HCT116 (cell line): Measurements from ENCODE around the gene PLXNC1. TPM values are rescaled to one million over a fixed set of nuclear protein-coding genes. Genes with fewer than 3 reads are reported as not detected.

ENCODE experiments used
- ATAC-seq: fragments of 200-7000 bp; cut with Tn5 transposase; 2 replicates; pipeline ENCODE4 v1.9.1; 2020; ENCODE audit warnings: mild to moderate bottlenecking, moderate library complexity
- BruUV-seq: library from RNA; stranded (reverse); fragments of 400-500 nt; replicated peaks from 2 replicates; lab custom pipeline; 2021; lab: Mats Ljungman, UMichigan
- CTCF ChIA-PET: fragments of 300-600 bp; sonication (Branson Sonifier 250); formaldehyde crosslinking; loops from one replicate; lab custom pipeline; 2021; ENCODE audit warnings: antibody characterized with exemption; lab: Charles Lee
- POLR2A ChIA-PET: fragments of 300-600, 350-600 bp; sonication (Branson Sonifier 250); formaldehyde crosslinking; loops from one replicate; lab custom pipeline; 2021; ENCODE audit warnings: antibody characterized with exemption; lab: Charles Lee
- RAD21 ChIA-PET, 2 experiments: fragments of 300-600 bp; sonication (Branson Sonifier 250); formaldehyde crosslinking; loops; one replicate each; lab custom pipeline; 2023; ENCODE audit warnings: low total read pairs in 2 of 2; ENCODE audit not compliant: uncharacterized antibody in 2 of 2, unreplicated experiment in 2 of 2, low non-redundant PET in 1 of 2; lab: Charles Lee
- DNase-seq: peaks from one replicate; pipeline ENCODE4 v3.0.0-alpha.2; 2010; ENCODE audit warnings: low read depth, low spot score
- H2AFZ ChIP-seq: fragments of 200-600 bp; shearing (Covaris generic), sonication (generic); 2 replicates; pipeline ENCODE4 v1.6.1; 2017; ENCODE audit warnings: low read depth, mixed run types, mixed read lengths, antibody characterized with exemption, low read length; ENCODE audit not compliant: poor library complexity, severe bottlenecking
- H3K27ac ChIP-seq: 2 replicates; pipeline ENCODE4 v1.5.1; 2012; ENCODE audit warnings: low read depth, low read length
- H3K27me3 ChIP-seq: fragments of 200-600 bp; sonication (generic); 2 replicates; pipeline ENCODE4 v1.6.1; 2016; ENCODE audit warnings: mixed run types, low read length, mixed read lengths; ENCODE audit not compliant: insufficient read depth
- H3K36me3 ChIP-seq, 2 experiments: fragments of 200-500 bp in 1 of 2; fragments of 200-600 bp in 1 of 2; sonication (Bioruptor generic) in 1 of 2; sonication (generic) in 1 of 2; 2 replicates each; pipeline versions ENCODE4 v1.5.1 to v1.6.1; 2014 to 2016; ENCODE audit warnings: low read length in 2 of 2, inconsistent platforms in 1 of 2, mixed read lengths in 1 of 2, mixed run types in 1 of 2; ENCODE audit not compliant: insufficient read depth in 2 of 2, control insufficient read depth in 1 of 2
- H3K4me1 ChIP-seq, 2 experiments: fragments of 200-600 bp in 1 of 2; sonication (generic) in 1 of 2; 2 replicates each; pipeline versions ENCODE4 v1.5.1 to v1.6.1; 2012 to 2017; ENCODE audit warnings: low read length in 2 of 2, inconsistent platforms in 1 of 2, mild to moderate bottlenecking in 1 of 2, mixed read lengths in 1 of 2, mixed run types in 1 of 2, moderate library complexity in 1 of 2; ENCODE audit not compliant: insufficient read depth in 2 of 2, control insufficient read depth in 1 of 2
- H3K4me2 ChIP-seq: fragments of 200-600 bp; sonication (generic); 2 replicates; pipeline ENCODE4 v1.6.1; 2017; ENCODE audit warnings: mixed run types, low read length, mixed read lengths
- H3K4me3 ChIP-seq, 2 experiments: fragments of 200-600 bp in 1 of 2; sonication (generic) in 1 of 2; replicated peaks in 1 of 2; 2 replicates each; pipeline ENCODE4 v1.5.1; 2011 to 2016; ENCODE audit warnings: low read length in 2 of 2, control low read depth in 1 of 2, low read depth in 1 of 2, mild to moderate bottlenecking in 1 of 2, mixed read lengths in 1 of 2, mixed run types in 1 of 2
- H3K79me2 ChIP-seq: fragments of 200-600 bp; sonication (generic); 2 replicates; pipeline ENCODE4 v1.6.1; 2017; ENCODE audit warnings: mild to moderate bottlenecking, mixed run types, low read length, moderate library complexity, mixed read lengths; ENCODE audit not compliant: insufficient read depth
- H3K9ac ChIP-seq: fragments of 200-600 bp; sonication (generic); 2 replicates; pipeline ENCODE4 v1.6.1; 2016; ENCODE audit warnings: low read length, mixed read lengths
- H3K9me2 ChIP-seq: fragments of 200-600 bp; sonication (generic), shearing (Covaris generic); 2 replicates; pipeline ENCODE4 v1.6.1; 2017; ENCODE audit warnings: mixed run types, mild to moderate bottlenecking, moderate library complexity; ENCODE audit not compliant: insufficient read depth
- H3K9me3 ChIP-seq, 2 experiments: fragments of 200-500 bp in 1 of 2; fragments of 200-600 bp in 1 of 2; sonication (Bioruptor generic) in 1 of 2; sonication (generic) in 1 of 2; 2 replicates each; pipeline ENCODE4 v1.6.1; 2014 to 2017; ENCODE audit warnings: low read length in 2 of 2, mixed read lengths in 2 of 2, inconsistent platforms in 1 of 2, low read depth in 1 of 2, mild to moderate bottlenecking in 1 of 2, mixed run types in 1 of 2, moderate library complexity in 1 of 2; ENCODE audit not compliant: control insufficient read depth in 1 of 2, insufficient read depth in 1 of 2
- H4K20me1 ChIP-seq: fragments of 200-600 bp; sonication (generic), shearing (Covaris generic); 2 replicates; pipeline ENCODE4 v1.6.1; 2017; ENCODE audit warnings: mixed run types, mild to moderate bottlenecking, moderate library complexity; ENCODE audit not compliant: insufficient read depth
- CEBPB ChIP-seq: IDR thresholded peaks from 2 replicates; pipeline ENCODE4 v1.6.1; 2012; ENCODE audit warnings: low read depth
- CTCF ChIP-seq, 3 experiments: fragments of 200-600 bp in 1 of 3; sonication (generic) in 1 of 3; IDR thresholded peaks in 2 of 3; conservative IDR thresholded peaks in 1 of 3; 2 replicates each; pipeline ENCODE4 v1.5.1; 2012 to 2017; ENCODE audit warnings: low read depth in 2 of 3, low read length in 2 of 3, antibody characterized with exemption in 1 of 3, borderline replicate concordance in 1 of 3, control low read depth in 1 of 3, mild to moderate bottlenecking in 1 of 3, mixed read lengths in 1 of 3, mixed run types in 1 of 3, moderate library complexity in 1 of 3; ENCODE audit not compliant: insufficient read depth in 1 of 3
- ELF1 ChIP-seq: IDR thresholded peaks from 2 replicates; pipeline ENCODE4 v1.6.1; 2012; ENCODE audit warnings: low read depth, borderline replicate concordance
- EZH2 ChIP-seq: fragments of 200-600 bp; sonication (generic); IDR thresholded peaks from 2 replicates; pipeline ENCODE4 v1.6.1; 2017; ENCODE audit warnings: antibody characterized with exemption, mixed run types
- EZH2phosphoT487 ChIP-seq: fragments of 200-600 bp; IDR thresholded peaks from 2 replicates; pipeline ENCODE4 v1.6.1; 2018; ENCODE audit warnings: antibody characterized with exemption, borderline replicate concordance
- FOSL1 ChIP-seq: IDR thresholded peaks from 2 replicates; pipeline ENCODE4 v1.6.1; 2012; ENCODE audit warnings: low read depth
- JUND ChIP-seq: IDR thresholded peaks from 2 replicates; pipeline ENCODE4 v1.6.1; 2012
- MAX ChIP-seq: IDR thresholded peaks from 2 replicates; pipeline ENCODE4 v1.6.1; 2012
- POLR2A ChIP-seq: IDR thresholded peaks from 2 replicates; pipeline ENCODE4 v1.7.0; 2011; ENCODE audit warnings: borderline replicate concordance; ENCODE audit not compliant: insufficient read depth, insufficient read length; ENCODE audit errors: extremely low read depth
- POLR2AphosphoS5 ChIP-seq: IDR thresholded peaks from 2 replicates; pipeline ENCODE4 v1.6.1; 2011; ENCODE audit warnings: mild to moderate bottlenecking, low read depth, low read length, moderate library complexity
- SIN3A ChIP-seq: IDR thresholded peaks from 2 replicates; pipeline ENCODE4 v1.6.1; 2012; ENCODE audit warnings: low read depth
- SP1 ChIP-seq: IDR thresholded peaks from 2 replicates; pipeline ENCODE4 v1.6.1; 2012; ENCODE audit warnings: low read depth
- TCF7L2 ChIP-seq: IDR thresholded peaks from 2 replicates; pipeline ENCODE4 v1.7.0; 2011; ENCODE audit warnings: borderline replicate concordance, inconsistent platforms; ENCODE audit not compliant: insufficient read depth, insufficient read length; ENCODE audit errors: extremely low read depth
- YY1 ChIP-seq: IDR thresholded peaks from 2 replicates; pipeline ENCODE4 v1.6.1; 2011; ENCODE audit warnings: low read length, low read depth, moderate library complexity, mild to moderate bottlenecking; ENCODE audit not compliant: insufficient replicate concordance; ENCODE audit errors: extremely low read depth
- ZBTB33 ChIP-seq: IDR thresholded peaks from 2 replicates; pipeline ENCODE4 v1.6.1; 2011; ENCODE audit warnings: mild to moderate bottlenecking, low read length, moderate library complexity; ENCODE audit not compliant: insufficient replicate concordance; ENCODE audit errors: extremely low read depth
- ZFX ChIP-seq: fragments of 450-650 bp; IDR thresholded peaks from 2 replicates; pipeline ENCODE4 v1.6.1; 2017
- ZNF274 ChIP-seq: fragments of 200-500 bp; sonication (Bioruptor generic); IDR thresholded peaks from 2 replicates; pipeline ENCODE4 v1.6.1; 2014; ENCODE audit warnings: mild to moderate bottlenecking, low read depth, low read length, inconsistent platforms
- intact Hi-C: fragments of 100-400 bp; cut with micrococcal nuclease; formaldehyde crosslinking; loops from 2 replicates; pipeline ENCODE4 v1.10.0; 2022
- total RNA-seq: library from RNA; stranded (reverse); gene quantifications from one replicate; pipeline ENCODE4 v1.2.1, GENCODE V29; 2021; ENCODE audit not compliant: unreplicated experiment

Gene PLXNC1
- total RNA-seq, 1 experiment from 2014 or later, result 0.25 TPM

- no peaks in the 10 kb centered on the region for H3K4me1 ChIP-seq
- CTCF ChIA-PET, result no interaction called here
- no peak for DNase-seq
- BruUV-seq, result no TSS peak
- no peak overlapping the region for H3K27ac ChIP-seq
- no peak overlapping the region for H3K9ac ChIP-seq
- TF ChIP-seq EZH2, result no peak
- TF ChIP-seq ZBTB33, result no peak
- no peak for TF ChIP-seq TCF7L2
- no peak for TF ChIP-seq EZH2phosphoT487
- TF ChIP-seq CEBPB, result no peak
- no peak for TF ChIP-seq CTCF (IDR thresholded peaks at IDR 0.05 in 2 of 3, conservative IDR thresholded peaks at IDR 0.05 in 1 of 3; ENCODE audit: borderline replicate concordance in 1 of 3, insufficient read depth in 1 of 3, low read depth in 2 of 3, low read length in 2 of 3)
- TF ChIP-seq POLR2AphosphoS5, result no peak
- TF ChIP-seq FOSL1, result no peak
- TF ChIP-seq SP1, result no peak
- no peak for TF ChIP-seq SIN3A
- TF ChIP-seq MAX, result no peak
- no peak for TF ChIP-seq POLR2A
- TF ChIP-seq ZFX, result no peak
- no peak for TF ChIP-seq JUND
- TF ChIP-seq ZNF274, result no peak
- TF ChIP-seq ELF1, result no peak
- no peak for TF ChIP-seq YY1
- TF ChIP-seq, all 23 proteins: peak for 0
- Histone ChIP-seq H2AFZ (no peak overlapping the region), H3K79me2 (no peaks in the 10 kb centered on the region), H3K9me2 (no peaks in the 10 kb centered on the region), H3K4me2 (no peak overlapping the region), H3K36me3 (no peaks in the 10 kb centered on the region), H3K9me3 (no peaks in the 10 kb centered on the region), H3K27me3 (peaks cover 34% of the 10 kb centered on the region), H4K20me1 (no peaks in the 10 kb centered on the region), H3K4me3 (no peak overlapping the region)
- ChIA-PET POLR2A (no interaction called here), RAD21 (no interaction called here)
- intact Hi-C loops, result no loop called here
- ATAC-seq, result no peak
These were observed 21.8 kb downstream of the PLXNC1 start for GRCh38 chr12:94169966-94170689.
